NCI-H146 treated with DMSO at 0.1 percent for 48 hours (cell line): ENCODE data around the gene SORL1-AS1.

ENCODE experiments used
- DNase-seq: peaks from one replicate; lab custom pipeline; 2025; ENCODE audit not compliant: unreplicated experiment; lab: John Stamatoyannopoulos, UW

The SORL1-AS1 gene

GRCh38 chr11:121476379-121477032 is 23.7 kb upstream of the SORL1-AS1 start:
- peak; percentile 85 for DNase-seq

GRCh38 chr11:121474680-121475079 is 21.9 kb upstream of the SORL1-AS1 start:
- no peak for DNase-seq

GRCh38 chr11:121473064-121473777 is 20.5 kb upstream of the SORL1-AS1 start:
- peak; percentile 15 for DNase-seq

- DNase-seq, result no peak
Observed at GRCh38 chr11:121472312-121472711, 19.5 kb upstream of the SORL1-AS1 start.

GRCh38 chr11:121471167-121471566 is 18.4 kb upstream of the SORL1-AS1 start:
- no peak for DNase-seq

GRCh38 chr11:121469910-121470309 is 17.1 kb upstream of the SORL1-AS1 start:
- DNase-seq, result no peak

- no peak for DNase-seq
Observed at GRCh38 chr11:121467965-121468364, 15.2 kb upstream of the SORL1-AS1 start.

- DNase-seq, result no peak
Observed at GRCh38 chr11:121467471-121467870, 14.7 kb upstream of the SORL1-AS1 start.

GRCh38 chr11:121466063-121466794 is 13.5 kb upstream of the SORL1-AS1 start:
- peak; percentile 74 for DNase-seq

- DNase-seq, result no peak
Observed at GRCh38 chr11:121465709-121466062, 12.9 kb upstream of the SORL1-AS1 start.

GRCh38 chr11:121464352-121464946 is 11.7 kb upstream of the SORL1-AS1 start:
- DNase-seq, result no peak

GRCh38 chr11:121463689-121464335 is 11.0 kb upstream of the SORL1-AS1 start:
- DNase-seq, result no peak

- no peak for DNase-seq
Observed at GRCh38 chr11:121461843-121462242, 9.1 kb upstream of the SORL1-AS1 start.

- DNase-seq, result peak; percentile 46
Observed at GRCh38 chr11:121460941-121461514, 8.3 kb upstream of the SORL1-AS1 start.

GRCh38 chr11:121459413-121460017 is 6.7 kb upstream of the SORL1-AS1 start:
- DNase-seq, result no peak

GRCh38 chr11:121458551-121458950 is 5.8 kb upstream of the SORL1-AS1 start:
- DNase-seq, result no peak

- DNase-seq, result no peak
Observed at GRCh38 chr11:121456816-121457431, 4.2 kb upstream of the SORL1-AS1 start.

GRCh38 chr11:121456151-121456550 is 3.4 kb upstream of the SORL1-AS1 start:
- no peak for DNase-seq

GRCh38 chr11:121455115-121455514 is 2.3 kb upstream of the SORL1-AS1 start:
- no peak for DNase-seq
